Measurements from ENCODE around the gene PPP1R1B.

GRCh38 chr17:39663688-39664580 is 37.2 kb downstream of the PPP1R1B start:
- TF ChIP-seq, protein P1, sequence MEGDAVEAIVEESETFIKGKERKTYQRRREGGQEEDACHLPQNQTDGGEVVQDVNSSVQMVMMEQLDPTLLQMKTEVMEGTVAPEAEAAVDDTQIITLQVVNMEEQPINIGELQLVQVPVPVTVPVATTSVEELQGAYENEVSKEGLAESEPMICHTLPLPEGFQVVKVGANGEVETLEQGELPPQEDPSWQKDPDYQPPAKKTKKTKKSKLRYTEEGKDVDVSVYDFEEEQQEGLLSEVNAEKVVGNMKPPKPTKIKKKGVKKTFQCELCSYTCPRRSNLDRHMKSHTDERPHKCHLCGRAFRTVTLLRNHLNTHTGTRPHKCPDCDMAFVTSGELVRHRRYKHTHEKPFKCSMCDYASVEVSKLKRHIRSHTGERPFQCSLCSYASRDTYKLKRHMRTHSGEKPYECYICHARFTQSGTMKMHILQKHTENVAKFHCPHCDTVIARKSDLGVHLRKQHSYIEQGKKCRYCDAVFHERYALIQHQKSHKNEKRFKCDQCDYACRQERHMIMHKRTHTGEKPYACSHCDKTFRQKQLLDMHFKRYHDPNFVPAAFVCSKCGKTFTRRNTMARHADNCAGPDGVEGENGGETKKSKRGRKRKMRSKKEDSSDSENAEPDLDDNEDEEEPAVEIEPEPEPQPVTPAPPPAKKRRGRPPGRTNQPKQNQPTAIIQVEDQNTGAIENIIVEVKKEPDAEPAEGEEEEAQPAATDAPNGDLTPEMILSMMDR (IDR thresholded peaks at IDR 0.05): no peak
- TF ChIP-seq POLR2AphosphoS5 (IDR thresholded peaks at IDR 0.05) (no peak), POLR2A (IDR thresholded peaks at IDR 0.05) (no peak), EP300 (IDR thresholded peaks at IDR 0.05) (no peak)

Measured in gastroesophageal sphincter (tissue), 3 donors.